OCI-LY3 (cell line): ENCODE data around the gene KCNK2.

Source experiments
- H2AFZ ChIP-seq: fragments of 200-600, 300-600 bp; shearing (Covaris generic); 2 replicates; pipeline ENCODE4 v1.6.0; 2014; ENCODE audit warnings: antibody characterized with exemption, low read depth, low read length
- H3K27ac ChIP-seq: fragments of 200-600, 300-600 bp; sonication (generic); 2 replicates; pipeline ENCODE4 v1.5.1; 2014; ENCODE audit warnings: mild to moderate bottlenecking, low read length, moderate library complexity, mixed read lengths
- H3K27me3 ChIP-seq: fragments of 200-600, 300-600 bp; sonication (generic); 2 replicates; pipeline ENCODE4 v1.6.1; 2014; ENCODE audit warnings: low read depth, low read length, mixed read lengths
- H3K36me3 ChIP-seq: fragments of 200-600, 300-600 bp; sonication (generic); replicated peaks from 2 replicates; pipeline ENCODE3; 2014; ENCODE audit warnings: low read depth, low read length, mixed read lengths
- H3K4me1 ChIP-seq: fragments of 300-600, 200-600 bp; sonication (generic); 2 replicates; pipeline ENCODE4 v1.6.1; 2014; ENCODE audit warnings: low read length, mixed read lengths
- H3K4me2 ChIP-seq: fragments of 200-600, 300-600 bp; sonication (generic); 2 replicates; pipeline ENCODE4 v1.6.1; 2014; ENCODE audit warnings: low read length, mixed read lengths
- H3K4me3 ChIP-seq: fragments of 300-600, 200-600 bp; sonication (generic); 2 replicates; pipeline ENCODE4 v1.5.1; 2014; ENCODE audit warnings: antibody characterized with exemption, mild to moderate bottlenecking, low read length, moderate library complexity
- H3K79me2 ChIP-seq: fragments of 300-600, 200-600 bp; shearing (Covaris generic); 2 replicates; pipeline ENCODE4 v1.6.1; 2014; ENCODE audit warnings: mild to moderate bottlenecking, low read length, mixed read lengths
- H3K9ac ChIP-seq: fragments of 300-600, 200-600 bp; shearing (Covaris generic); 2 replicates; pipeline ENCODE4 v1.6.0; 2014; ENCODE audit warnings: mild to moderate bottlenecking, low read length, moderate library complexity
- H3K9me3 ChIP-seq: fragments of 200-600, 300-600 bp; shearing (Covaris generic); 2 replicates; pipeline ENCODE4 v1.6.1; 2014; ENCODE audit warnings: low read length, mixed read lengths; ENCODE audit not compliant: insufficient read depth
- H4K20me1 ChIP-seq: fragments of 200-600, 300-600 bp; sonication (generic); 2 replicates; pipeline ENCODE4 v1.6.1; 2016; ENCODE audit warnings: low read length, mixed read lengths; ENCODE audit not compliant: insufficient read depth
- EZH2phosphoT487 ChIP-seq: fragments of 200-600 bp; shearing (Covaris generic); IDR thresholded peaks from 2 replicates; pipeline ENCODE4 v1.6.1; 2018; ENCODE audit warnings: antibody characterized with exemption, mixed run types, low read depth
- TF ChIP-seq, protein P1 (sequence below): fragments of 200-600, 300-600 bp; sonication (generic); IDR thresholded peaks from 2 replicates; pipeline ENCODE4 v1.5.1; 2014; ENCODE audit warnings: antibody characterized with exemption, low read length, low read depth

KCNK2 gene

DNA sequence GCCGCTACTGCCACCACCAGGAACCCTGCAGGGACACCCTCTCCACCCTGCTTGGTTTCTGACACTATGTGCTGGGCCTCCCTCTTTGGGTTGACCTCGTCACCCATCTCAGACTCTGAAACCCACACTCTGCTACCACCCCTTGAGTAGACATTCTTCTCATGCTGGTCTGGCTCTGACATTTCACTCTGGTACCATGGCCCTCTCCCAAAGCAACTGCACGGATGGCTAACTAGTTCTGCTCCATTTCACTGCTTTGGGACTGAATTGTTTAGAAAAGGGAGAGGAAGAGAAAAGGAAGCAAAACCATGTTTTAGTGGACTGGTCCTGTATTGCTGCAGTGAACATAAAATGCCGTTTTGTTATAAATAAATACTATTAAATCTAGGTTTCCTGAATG lies 137.8 kb downstream of the KCNK2 start:
- no peaks in the 10 kb centered on the region for H3K4me1 ChIP-seq
- H4K20me1 ChIP-seq, result no peaks in the 10 kb centered on the region

DNA sequence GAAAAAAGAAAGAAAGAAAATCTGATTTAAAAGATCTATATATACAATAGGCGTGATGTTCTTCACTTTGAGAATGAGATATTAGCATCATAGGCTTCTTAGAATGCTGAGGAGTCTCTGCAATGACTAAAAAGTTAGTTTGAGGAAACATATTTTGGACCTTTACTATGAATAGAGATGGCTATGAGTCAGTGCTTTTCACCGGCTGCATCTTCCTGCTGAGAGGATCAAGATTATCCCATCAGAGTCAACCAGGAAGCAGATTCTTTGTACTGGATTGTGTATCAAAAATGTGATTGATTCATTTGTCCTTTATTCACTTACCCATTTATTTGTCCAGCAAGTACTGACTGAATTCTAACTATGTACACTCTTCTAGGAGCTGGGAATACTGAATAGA lies 144.2 kb downstream of the KCNK2 start:
- Histone ChIP-seq H3K27me3 (peaks cover 4% of the 10 kb centered on the region; the same call in 1 of the 2 replicates), H3K9me3 (no peaks in the 10 kb centered on the region), H2AFZ (no peak overlapping the region), H3K27ac (no peak overlapping the region), H3K4me1 (no peaks in the 10 kb centered on the region), H3K9ac (no peak overlapping the region), H3K36me3 (no peaks in the 10 kb centered on the region), H3K4me2 (no peak overlapping the region), H4K20me1 (no peaks in the 10 kb centered on the region), H3K4me3 (no peak overlapping the region), H3K79me2 (no peaks in the 10 kb centered on the region)
- no peak for TF ChIP-seq EZH2phosphoT487

More for the DNA sequence above, 137.8 kb downstream of the KCNK2 start:
- H3K4me3 ChIP-seq, result no peak overlapping the region
- H3K79me2 ChIP-seq, result no peaks in the 10 kb centered on the region
- no peak overlapping the region for H3K4me2 ChIP-seq
- no peak overlapping the region for H3K9ac ChIP-seq
- no peak for TF ChIP-seq EZH2phosphoT487
- TF ChIP-seq, protein P1, sequence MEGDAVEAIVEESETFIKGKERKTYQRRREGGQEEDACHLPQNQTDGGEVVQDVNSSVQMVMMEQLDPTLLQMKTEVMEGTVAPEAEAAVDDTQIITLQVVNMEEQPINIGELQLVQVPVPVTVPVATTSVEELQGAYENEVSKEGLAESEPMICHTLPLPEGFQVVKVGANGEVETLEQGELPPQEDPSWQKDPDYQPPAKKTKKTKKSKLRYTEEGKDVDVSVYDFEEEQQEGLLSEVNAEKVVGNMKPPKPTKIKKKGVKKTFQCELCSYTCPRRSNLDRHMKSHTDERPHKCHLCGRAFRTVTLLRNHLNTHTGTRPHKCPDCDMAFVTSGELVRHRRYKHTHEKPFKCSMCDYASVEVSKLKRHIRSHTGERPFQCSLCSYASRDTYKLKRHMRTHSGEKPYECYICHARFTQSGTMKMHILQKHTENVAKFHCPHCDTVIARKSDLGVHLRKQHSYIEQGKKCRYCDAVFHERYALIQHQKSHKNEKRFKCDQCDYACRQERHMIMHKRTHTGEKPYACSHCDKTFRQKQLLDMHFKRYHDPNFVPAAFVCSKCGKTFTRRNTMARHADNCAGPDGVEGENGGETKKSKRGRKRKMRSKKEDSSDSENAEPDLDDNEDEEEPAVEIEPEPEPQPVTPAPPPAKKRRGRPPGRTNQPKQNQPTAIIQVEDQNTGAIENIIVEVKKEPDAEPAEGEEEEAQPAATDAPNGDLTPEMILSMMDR, result no peak
- H2AFZ ChIP-seq, result no peak overlapping the region
- H3K9me3 ChIP-seq, result no peaks in the 10 kb centered on the region
- no peak overlapping the region for H3K27ac ChIP-seq
- no peaks in the 10 kb centered on the region for H3K27me3 ChIP-seq
- H3K36me3 ChIP-seq, result no peaks in the 10 kb centered on the region

DNA sequence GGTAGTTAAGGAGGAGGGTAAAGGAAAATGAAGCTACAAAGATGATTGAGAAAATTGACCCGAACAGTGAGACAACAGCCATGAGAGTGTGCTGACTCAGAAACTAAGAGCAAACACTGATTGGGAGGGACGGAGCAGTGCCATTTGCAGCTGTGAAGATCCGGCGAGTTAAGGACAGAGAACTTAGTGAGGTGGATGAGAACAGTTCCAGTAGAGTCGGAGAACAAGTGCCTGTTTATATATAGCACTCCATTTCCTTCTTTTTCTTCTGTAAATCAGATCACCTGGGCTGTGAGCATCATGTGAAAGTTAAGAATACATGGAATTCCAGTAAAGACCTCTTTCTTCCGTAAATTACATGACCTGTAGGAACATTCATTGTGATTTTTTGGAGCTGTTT lies 145.7 kb downstream of the KCNK2 start:
- Histone ChIP-seq H3K27me3 (peaks cover 4% of the 10 kb centered on the region; the same call in 1 of the 2 replicates), H3K4me3 (no peak overlapping the region), H3K79me2 (no peaks in the 10 kb centered on the region), H3K9ac (no peak overlapping the region), H2AFZ (no peak overlapping the region), H3K4me2 (no peak overlapping the region), H3K9me3 (no peaks in the 10 kb centered on the region), H3K4me1 (no peaks in the 10 kb centered on the region), H3K36me3 (no peaks in the 10 kb centered on the region), H4K20me1 (no peaks in the 10 kb centered on the region), H3K27ac (no peak overlapping the region)
- TF ChIP-seq, protein P1, result no peak
- no peak for TF ChIP-seq EZH2phosphoT487

DNA sequence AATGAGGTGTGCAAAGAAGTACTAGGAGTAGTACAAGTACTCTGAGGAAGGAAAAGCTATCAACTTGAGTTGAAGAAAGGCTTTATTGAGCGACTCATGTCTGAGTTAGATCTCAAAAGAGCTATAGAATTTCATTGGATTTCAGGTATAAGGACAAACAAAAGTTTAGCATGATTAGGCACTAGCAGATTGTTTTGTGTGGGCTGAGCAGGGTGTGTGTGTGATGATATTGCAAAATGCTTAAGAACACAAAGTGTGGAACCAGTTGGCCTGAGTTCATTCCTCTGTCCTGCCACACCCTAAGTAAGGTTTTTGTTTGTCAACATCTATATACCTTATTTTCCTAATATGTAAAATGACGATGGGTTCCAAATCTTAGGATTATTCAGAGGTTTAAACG lies 158.9 kb downstream of the KCNK2 start:
- no peaks in the 10 kb centered on the region for H4K20me1 ChIP-seq
- no peak overlapping the region for H3K4me3 ChIP-seq
- no peaks in the 10 kb centered on the region for H3K36me3 ChIP-seq
- no peaks in the 10 kb centered on the region; the same call in 1 of the 2 replicates for H3K9me3 ChIP-seq
- no peak overlapping the region for H2AFZ ChIP-seq
- no peaks in the 10 kb centered on the region for H3K4me1 ChIP-seq
- no peak overlapping the region for H3K4me2 ChIP-seq
- no peak for TF ChIP-seq EZH2phosphoT487
- TF ChIP-seq, protein P1, result no peak
- H3K27ac ChIP-seq, result no peak overlapping the region
- H3K9ac ChIP-seq, result no peak overlapping the region
- no peaks in the 10 kb centered on the region for H3K79me2 ChIP-seq
- H3K27me3 ChIP-seq, result no peaks in the 10 kb centered on the region
